Thoracic aorta (tissue), 2 donors: ENCODE results near the gene CCDC71L. TPM values are rescaled to one million over a fixed set of nuclear protein-coding genes. Genes with fewer than 3 reads are reported as not detected.

Experiments
- ATAC-seq: fragments of 150-250 bp; one replicate; pipeline ENCODE4 v1.8.0; 2017; ENCODE audit warnings: low read depth; ENCODE audit not compliant: insufficient number of reproducible peaks, low FRiP score
- DNase-seq: peaks from one replicate; pipeline ENCODE4 v3.0.0-alpha.2; 2020; ENCODE audit warnings: low spot score
- H3K27ac ChIP-seq, 2 donors: fragments of 200-600 bp; sonication (generic); 1 replicate in 1 of 2; 2 replicates in 1 of 2; pipeline ENCODE4 v1.5.1; 2016; ENCODE audit warnings: mild to moderate bottlenecking in 2 of 2, moderate library complexity in 2 of 2
- H3K27me3 ChIP-seq: fragments of 200-600 bp; sonication (generic); replicated peaks from 2 replicates; pipeline ENCODE4 v1.6.0; 2016; ENCODE audit warnings: mild to moderate bottlenecking; ENCODE audit not compliant: insufficient read depth
- H3K36me3 ChIP-seq: fragments of 200-600 bp; sonication (generic); one replicate; pipeline ENCODE4 v1.5.1; 2016
- H3K4me1 ChIP-seq, 2 donors: fragments of 200-600 bp; sonication (generic); 1 replicate in 1 of 2; 2 replicates in 1 of 2; pipeline versions ENCODE4 v1.5.1 to v1.6.0; 2016; ENCODE audit warnings: low read depth in 2 of 2, mild to moderate bottlenecking in 1 of 2; ENCODE audit not compliant: control insufficient read depth in 1 of 2
- H3K4me3 ChIP-seq: fragments of 200-600 bp; sonication (generic); 2 replicates; pipeline ENCODE4 v1.5.1; 2016; ENCODE audit warnings: mild to moderate bottlenecking
- H3K9me3 ChIP-seq: fragments of 200-600 bp; sonication (generic); 2 replicates; pipeline ENCODE4 v1.5.1; 2016
- CTCF ChIP-seq: fragments of 200-600 bp; sonication (generic); IDR thresholded peaks from one replicate; pipeline ENCODE4 v1.5.1; 2019; ENCODE audit warnings: antibody characterized with exemption
- total RNA-seq, 2 donors: library from RNA; depleted of rRNA; stranded (reverse); fragments of >200 nt; gene quantifications; one replicate each; pipeline versions ENCODE4 v1.1.0 to v1.2.3, GENCODE V29; 2016

CCDC71L gene
- total RNA-seq, 2 donors from 2014 or later: 57.9 to 101 TPM

- no peak for ATAC-seq
- TF ChIP-seq CTCF: no peak
- no peak for DNase-seq
Measured at GRCh38 chr7:106653488-106653887, 7.5 kb downstream of the CCDC71L start.

GRCh38 chr7:106652909-106653308 lies 8.0 kb downstream of the CCDC71L start:
- no peak for TF ChIP-seq CTCF
- Histone ChIP-seq H3K36me3 (no peaks in the 10 kb centered on the region), H3K27me3 (no peaks in the 10 kb centered on the region), H3K4me1 (peaks cover 10 to 19% of the 10 kb centered on the region in 2 donors), H3K27ac (no peak overlapping the region), H3K9me3 (no peaks in the 10 kb centered on the region), H3K4me3 (no peak overlapping the region)
- ATAC-seq (no peak), DNase-seq (no peak)

More at GRCh38 chr7:106653488-106653887, 7.5 kb downstream of the CCDC71L start:
- H3K4me1 ChIP-seq: peaks cover 15 to 25% of the 10 kb centered on the region in 2 donors
- no peaks in the 10 kb centered on the region for H3K27me3 ChIP-seq
- no peaks in the 10 kb centered on the region for H3K9me3 ChIP-seq
- no peaks in the 10 kb centered on the region for H3K36me3 ChIP-seq
- H3K27ac ChIP-seq: no peak overlapping the region
- no peak overlapping the region for H3K4me3 ChIP-seq

GRCh38 chr7:106652092-106652491 lies 8.9 kb downstream of the CCDC71L start:
- H3K27me3 ChIP-seq: no peaks in the 10 kb centered on the region
- H3K36me3 ChIP-seq: no peaks in the 10 kb centered on the region
- DNase-seq (no peak), ATAC-seq (no peak)
- no peak for TF ChIP-seq CTCF
- H3K27ac ChIP-seq: no peak overlapping the region
- no peak overlapping the region for H3K4me3 ChIP-seq
- no peaks in the 10 kb centered on the region for H3K9me3 ChIP-seq
- peaks cover 5 to 12% of the 10 kb centered on the region in 2 donors for H3K4me1 ChIP-seq

GRCh38 chr7:106646256-106646655 lies 14.7 kb downstream of the CCDC71L start:
- no peaks in the 10 kb centered on the region for H3K9me3 ChIP-seq
- no peak for ATAC-seq
- DNase-seq: no peak
- H3K4me3 ChIP-seq: no peak overlapping the region
- H3K27me3 ChIP-seq: no peaks in the 10 kb centered on the region
- H3K4me1 ChIP-seq: no peaks in the 10 kb centered on the region
- TF ChIP-seq CTCF: no peak
- no peaks in the 10 kb centered on the region for H3K36me3 ChIP-seq
- no peak overlapping the region for H3K27ac ChIP-seq

GRCh38 chr7:106644999-106645398 lies 16.0 kb downstream of the CCDC71L start:
- Histone ChIP-seq H3K27me3 (no peaks in the 10 kb centered on the region), H3K27ac (no peak overlapping the region), H3K4me3 (no peak overlapping the region), H3K4me1 (peaks cover 7 to 8% of the 10 kb centered on the region in 2 donors), H3K36me3 (no peaks in the 10 kb centered on the region), H3K9me3 (no peaks in the 10 kb centered on the region)
- no peak for ATAC-seq
- no peak for DNase-seq
- no peak for TF ChIP-seq CTCF
